Mesendoderm (in vitro differentiated cells): ENCODE measurements around the gene COG6.

Experiments used
- DNase-seq: peaks from one replicate; pipeline ENCODE4 v3.0.0; 2013
- H2AK5ac ChIP-seq: 2 replicates; pipeline ENCODE4 v1.6.1; 2013; ENCODE audit warnings: low read length, inconsistent platforms
- H2BK120ac ChIP-seq: 2 replicates; pipeline ENCODE4 v1.6.1; 2013; ENCODE audit warnings: low read depth, mild to moderate bottlenecking, low read length, moderate library complexity, mixed read lengths
- H2BK15ac ChIP-seq: replicated peaks from 2 replicates; pipeline ENCODE4 v1.6.1; 2013; ENCODE audit warnings: low read depth, mild to moderate bottlenecking, moderate library complexity
- H2BK5ac ChIP-seq: 2 replicates; pipeline ENCODE4 v1.6.1; 2013; ENCODE audit warnings: low read length, inconsistent platforms
- H3K18ac ChIP-seq: 2 replicates; pipeline ENCODE4 v1.6.1; 2013; ENCODE audit warnings: mild to moderate bottlenecking, low read length, mixed read lengths
- H3K23ac ChIP-seq: one replicate; pipeline ENCODE4 v1.6.1; 2013; ENCODE audit warnings: low read length
- H3K27ac ChIP-seq: 2 replicates; pipeline ENCODE4 v1.5.1; 2013; ENCODE audit warnings: low read depth, mild to moderate bottlenecking, inconsistent platforms, low read length, moderate library complexity
- H3K27me3 ChIP-seq: 2 replicates; pipeline ENCODE4 v1.6.1; 2013; ENCODE audit warnings: low read length, control low read depth, mild to moderate bottlenecking, inconsistent platforms; ENCODE audit not compliant: insufficient read depth, poor library complexity
- H3K36me3 ChIP-seq: 2 replicates; pipeline ENCODE4 v1.6.1; 2013; ENCODE audit warnings: low read length, inconsistent platforms; ENCODE audit not compliant: control insufficient read depth, insufficient read depth
- H3K4ac ChIP-seq: one replicate; pipeline ENCODE4 v1.6.1; 2013; ENCODE audit warnings: low read depth, mild to moderate bottlenecking, low read length, moderate library complexity
- H3K4me1 ChIP-seq: 2 replicates; pipeline ENCODE4 v1.6.1; 2013; ENCODE audit warnings: low read depth, low read length, inconsistent platforms; ENCODE audit not compliant: control insufficient read depth
- H3K4me2 ChIP-seq: 2 replicates; pipeline ENCODE4 v1.6.1; 2013; ENCODE audit warnings: low read length
- H3K4me3 ChIP-seq: 2 replicates; pipeline ENCODE4 v1.5.1; 2013; ENCODE audit warnings: mild to moderate bottlenecking, low read length
- H3K56ac ChIP-seq: one replicate; pipeline ENCODE4 v1.6.1; 2013; ENCODE audit warnings: low read length
- H3K79me1 ChIP-seq: 2 replicates; pipeline ENCODE4 v1.6.1; 2013; ENCODE audit warnings: low read length, inconsistent platforms
- H3K79me2 ChIP-seq: 2 replicates; pipeline ENCODE4 v1.6.1; 2013; ENCODE audit warnings: mild to moderate bottlenecking, low read length; ENCODE audit not compliant: control insufficient read depth, insufficient read depth
- H3K9ac ChIP-seq: 2 replicates; pipeline ENCODE4 v1.6.1; 2013; ENCODE audit warnings: low read length, inconsistent platforms
- H4K5ac ChIP-seq: one replicate; pipeline ENCODE4 v1.6.1; 2013; ENCODE audit warnings: low read length
- H4K8ac ChIP-seq: one replicate; pipeline ENCODE4 v1.6.1; 2013; ENCODE audit warnings: low read depth, mild to moderate bottlenecking, control low read depth, low read length, moderate library complexity
- WGBS: extraction: QIAGEN DNeasy Blood & Tissue Kit; methylation state at CpG from one replicate; pipeline ENCODE4 v1.1.7; 2013; ENCODE audit warnings: low lambda C conversion rate, missing lambda C conversion rate; ENCODE audit not compliant: insufficient coverage; ENCODE audit errors: extremely low coverage; 5-methylcytosine and 5-hydroxymethylcytosine counted together

The COG6 gene

DNA sequence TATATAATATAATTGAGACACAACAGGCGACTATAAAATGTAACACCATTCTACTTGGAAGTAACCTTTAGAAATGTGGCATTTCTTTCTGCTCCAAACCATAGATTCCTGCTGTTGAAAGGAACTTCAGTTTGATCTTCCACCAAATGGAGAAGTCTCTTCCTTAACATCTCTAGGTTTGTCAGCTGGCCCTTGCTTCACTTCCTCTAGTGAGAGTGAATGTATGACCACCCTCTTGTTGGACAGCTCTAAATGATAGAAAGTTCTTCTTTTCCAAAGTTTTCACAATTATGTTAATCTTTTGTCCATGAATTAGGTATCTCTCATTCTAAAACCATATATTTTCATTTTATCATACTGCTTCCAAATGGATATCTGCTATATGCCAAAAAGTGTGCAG is 13.8 kb upstream of the COG6 start:
- Histone ChIP-seq H3K4me2 (no peak overlapping the region), H2BK120ac (no peak overlapping the region), H4K8ac (no peak overlapping the region), H3K18ac (no peak overlapping the region), H3K27me3 (no peaks in the 10 kb centered on the region), H3K4me1 (no peaks in the 10 kb centered on the region), H2AK5ac (no peak overlapping the region), H3K4me3 (no peak overlapping the region), H2BK15ac (no peak overlapping the region), H4K5ac (no peak overlapping the region), H3K56ac (no peak overlapping the region), H3K27ac (no peak overlapping the region), H3K23ac (no peak overlapping the region), H3K4ac (no peak overlapping the region), H3K36me3 (no peaks in the 10 kb centered on the region), H3K9ac (no peak overlapping the region), H3K79me2 (no peaks in the 10 kb centered on the region), H3K79me1 (no peaks in the 10 kb centered on the region), H2BK5ac (no peak overlapping the region)
- DNase-seq: no peak
- no CpG with 5 or more reads among the region's 1 CpG for WGBS

- Histone ChIP-seq H3K27me3 (no peaks in the 10 kb centered on the region), H3K4me3 (no peak overlapping the region), H3K56ac (no peak overlapping the region), H3K23ac (no peak overlapping the region), H4K5ac (no peak overlapping the region), H3K27ac (no peak overlapping the region), H2BK120ac (no peak overlapping the region), H3K79me1 (no peaks in the 10 kb centered on the region), H4K8ac (no peak overlapping the region), H3K9ac (no peak overlapping the region), H2BK5ac (no peak overlapping the region), H3K4me2 (no peak overlapping the region), H3K79me2 (no peaks in the 10 kb centered on the region), H3K18ac (no peak overlapping the region), H3K4me1 (no peaks in the 10 kb centered on the region), H2AK5ac (no peak overlapping the region), H2BK15ac (no peak overlapping the region), H3K36me3 (no peaks in the 10 kb centered on the region), H3K4ac (no peak overlapping the region)
- WGBS: 100% methylated on average over 2 of the region's 4 CpGs
- no peak for DNase-seq
These were observed 9.3 kb upstream of the COG6 start for GRCh38 chr13:39646122-39646521.

- Histone ChIP-seq H3K56ac (no peak overlapping the region), H2BK120ac (no peak overlapping the region), H3K36me3 (no peaks in the 10 kb centered on the region), H3K4me1 (no peaks in the 10 kb centered on the region), H2BK15ac (no peak overlapping the region), H3K79me2 (no peaks in the 10 kb centered on the region), H4K8ac (no peak overlapping the region), H3K27ac (no peak overlapping the region), H2AK5ac (no peak overlapping the region), H3K9ac (no peak overlapping the region), H3K4ac (no peak overlapping the region), H2BK5ac (no peak overlapping the region), H3K79me1 (peaks cover 3% of the 10 kb centered on the region), H4K5ac (peak overlapping the region; percentile 84), H3K23ac (no peak overlapping the region), H3K4me3 (no peak overlapping the region), H3K27me3 (no peaks in the 10 kb centered on the region), H3K4me2 (no peak overlapping the region), H3K18ac (no peak overlapping the region)
- no CpG with 5 or more reads among the region's 2 CpGs for WGBS
- DNase-seq: no peak
These were observed 357 bp upstream of the COG6 start for GRCh38 chr13:39655041-39655568.

- Histone ChIP-seq H3K9ac (peak overlapping the region; percentile 67), H3K23ac (peak overlapping the region; percentile 96), H3K4me2 (peak overlapping the region; percentile 100), H4K8ac (no peak overlapping the region), H3K4ac (no peak overlapping the region), H3K4me3 (peak overlapping the region; percentile 89), H3K79me1 (peaks cover 3% of the 10 kb centered on the region), H2BK5ac (no peak overlapping the region), H2BK120ac (no peak overlapping the region), H3K27me3 (no peaks in the 10 kb centered on the region), H2BK15ac (no peak overlapping the region), H3K27ac (no peak overlapping the region), H3K36me3 (no peaks in the 10 kb centered on the region), H3K79me2 (no peaks in the 10 kb centered on the region), H3K4me1 (no peaks in the 10 kb centered on the region), H2AK5ac (no peak overlapping the region), H3K56ac (peak overlapping the region; percentile 90), H4K5ac (no peak overlapping the region), H3K18ac (no peak overlapping the region)
- DNase-seq: peak; percentile 14
- 100% methylated on average over 1 of the region's 7 CpGs for WGBS
These were observed 839 bp downstream of the COG6 start for GRCh38 chr13:39656325-39656677.

DNA sequence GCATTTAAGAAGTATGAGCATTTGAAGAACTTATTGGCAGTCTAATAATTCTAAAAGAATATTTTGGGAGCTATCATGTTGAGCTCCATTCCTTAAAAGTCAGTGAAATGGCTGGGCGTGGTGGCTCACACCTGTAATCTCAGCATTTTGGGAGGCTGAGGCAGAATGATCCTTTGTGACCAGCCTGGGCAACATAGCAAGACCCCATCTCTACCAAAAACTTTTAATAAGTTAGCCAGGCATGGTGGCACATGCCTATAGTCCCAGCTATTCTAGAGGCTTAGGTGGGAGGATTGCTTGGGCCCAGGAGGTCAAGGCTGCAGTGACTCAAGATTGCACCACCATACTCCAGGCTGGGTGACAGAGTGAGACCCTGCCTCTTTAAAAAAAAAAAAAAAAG is 8.0 kb downstream of the COG6 start:
- H3K27me3 ChIP-seq: no peaks in the 10 kb centered on the region
- no peak overlapping the region for H4K8ac ChIP-seq
- no peak for DNase-seq
- no peak overlapping the region for H3K4me3 ChIP-seq
- H3K4me2 ChIP-seq: no peak overlapping the region
- no peak overlapping the region for H3K4ac ChIP-seq
- H2AK5ac ChIP-seq: no peak overlapping the region
- no peaks in the 10 kb centered on the region for H3K36me3 ChIP-seq
- H3K27ac ChIP-seq: no peak overlapping the region
- H2BK5ac ChIP-seq: no peak overlapping the region
- no peak overlapping the region for H2BK15ac ChIP-seq
- no peaks in the 10 kb centered on the region for H3K4me1 ChIP-seq
- H3K79me1 ChIP-seq: no peaks in the 10 kb centered on the region
- WGBS: no CpG with 5 or more reads among the region's 1 CpG
- no peak overlapping the region for H3K18ac ChIP-seq
- no peak overlapping the region for H3K9ac ChIP-seq
- no peaks in the 10 kb centered on the region for H3K79me2 ChIP-seq
- H3K23ac ChIP-seq: no peak overlapping the region
- H2BK120ac ChIP-seq: no peak overlapping the region
- H4K5ac ChIP-seq: no peak overlapping the region
- H3K56ac ChIP-seq: no peak overlapping the region

DNA sequence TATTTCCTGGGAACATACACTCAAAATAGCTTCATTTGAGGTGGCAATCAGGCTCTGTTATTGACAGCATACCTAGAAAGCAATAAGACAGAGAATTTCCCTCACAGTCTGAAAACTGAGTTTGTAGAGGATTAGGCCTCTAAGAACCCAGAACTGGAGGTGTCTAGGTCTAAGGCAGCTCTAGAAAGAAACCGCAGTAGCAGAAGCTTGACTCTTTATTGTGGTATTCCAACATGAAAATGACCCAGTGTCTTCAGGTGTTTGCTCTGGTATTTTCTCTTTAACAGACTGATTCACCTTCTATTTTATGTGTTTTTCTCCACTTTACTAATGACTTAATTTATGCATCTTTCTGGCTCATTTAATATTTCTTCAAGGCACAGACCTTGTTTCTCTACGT is 8.5 kb downstream of the COG6 start:
- WGBS: no CpG with 5 or more reads among the region's 2 CpGs
- no peak overlapping the region for H3K4me3 ChIP-seq
- H2BK5ac ChIP-seq: no peak overlapping the region
- H3K56ac ChIP-seq: no peak overlapping the region
- H4K8ac ChIP-seq: no peak overlapping the region
- H3K27ac ChIP-seq: no peak overlapping the region
- no peak overlapping the region for H3K23ac ChIP-seq
- no peak overlapping the region for H3K18ac ChIP-seq
- no peaks in the 10 kb centered on the region for H3K27me3 ChIP-seq
- no peak overlapping the region for H3K4me2 ChIP-seq
- no peak overlapping the region for H2BK120ac ChIP-seq
- no peak overlapping the region for H4K5ac ChIP-seq
- H2BK15ac ChIP-seq: no peak overlapping the region
- no peaks in the 10 kb centered on the region for H3K36me3 ChIP-seq
- H3K79me2 ChIP-seq: no peaks in the 10 kb centered on the region
- DNase-seq: no peak
- no peak overlapping the region for H3K4ac ChIP-seq
- no peaks in the 10 kb centered on the region for H3K4me1 ChIP-seq
- no peak overlapping the region for H3K9ac ChIP-seq
- H2AK5ac ChIP-seq: no peak overlapping the region
- H3K79me1 ChIP-seq: no peaks in the 10 kb centered on the region
